22Rv1 (cell line): ENCODE measurements around the gene PTGES3L.

Experiments used
- H3K27ac ChIP-seq: fragments of 450-650 bp; 2 replicates; pipeline ENCODE4 v1.5.1; 2017
- ZFX ChIP-seq: fragments of 450-650 bp; IDR thresholded peaks from 2 replicates; pipeline ENCODE4 v1.6.1; 2017; ENCODE audit warnings: antibody characterized with exemption, borderline replicate concordance
- TF ChIP-seq, protein P1 (sequence below): fragments of 450-650 bp; IDR thresholded peaks from 2 replicates; pipeline ENCODE4 v1.5.1; 2017; ENCODE audit warnings: mild to moderate bottlenecking

PTGES3L gene

DNA sequence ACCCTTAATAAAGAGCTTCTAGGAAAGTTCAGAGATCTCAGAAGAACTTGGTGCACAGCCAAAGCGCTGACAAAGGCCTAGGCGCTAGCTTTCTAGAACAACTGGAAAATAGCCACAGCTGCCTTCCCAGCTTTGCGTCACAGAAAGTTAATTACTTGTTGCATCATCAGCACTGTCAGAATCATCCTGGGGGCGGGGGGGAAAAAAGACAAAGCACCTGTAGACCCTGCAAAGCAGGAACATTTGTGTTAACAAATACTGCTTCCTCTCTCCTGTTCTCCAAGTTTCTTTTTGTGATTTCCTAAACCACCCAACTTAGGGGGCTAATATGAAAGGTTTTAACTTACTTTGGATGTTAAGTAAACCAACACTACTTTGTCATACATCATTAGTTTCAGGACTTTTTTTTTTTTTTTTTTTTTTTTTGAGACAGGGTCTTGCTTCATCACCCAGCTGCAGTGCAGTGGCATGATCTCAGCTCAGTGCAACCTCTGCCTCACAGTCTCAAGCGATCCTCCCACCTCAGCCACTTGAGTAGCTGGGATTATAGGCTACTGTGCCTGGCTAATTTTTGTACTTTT lies 10.8 kb downstream of the PTGES3L start:
- no peak for TF ChIP-seq ZFX
- TF ChIP-seq, protein P1, sequence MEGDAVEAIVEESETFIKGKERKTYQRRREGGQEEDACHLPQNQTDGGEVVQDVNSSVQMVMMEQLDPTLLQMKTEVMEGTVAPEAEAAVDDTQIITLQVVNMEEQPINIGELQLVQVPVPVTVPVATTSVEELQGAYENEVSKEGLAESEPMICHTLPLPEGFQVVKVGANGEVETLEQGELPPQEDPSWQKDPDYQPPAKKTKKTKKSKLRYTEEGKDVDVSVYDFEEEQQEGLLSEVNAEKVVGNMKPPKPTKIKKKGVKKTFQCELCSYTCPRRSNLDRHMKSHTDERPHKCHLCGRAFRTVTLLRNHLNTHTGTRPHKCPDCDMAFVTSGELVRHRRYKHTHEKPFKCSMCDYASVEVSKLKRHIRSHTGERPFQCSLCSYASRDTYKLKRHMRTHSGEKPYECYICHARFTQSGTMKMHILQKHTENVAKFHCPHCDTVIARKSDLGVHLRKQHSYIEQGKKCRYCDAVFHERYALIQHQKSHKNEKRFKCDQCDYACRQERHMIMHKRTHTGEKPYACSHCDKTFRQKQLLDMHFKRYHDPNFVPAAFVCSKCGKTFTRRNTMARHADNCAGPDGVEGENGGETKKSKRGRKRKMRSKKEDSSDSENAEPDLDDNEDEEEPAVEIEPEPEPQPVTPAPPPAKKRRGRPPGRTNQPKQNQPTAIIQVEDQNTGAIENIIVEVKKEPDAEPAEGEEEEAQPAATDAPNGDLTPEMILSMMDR: no peak
- H3K27ac ChIP-seq: no peak overlapping the region

DNA sequence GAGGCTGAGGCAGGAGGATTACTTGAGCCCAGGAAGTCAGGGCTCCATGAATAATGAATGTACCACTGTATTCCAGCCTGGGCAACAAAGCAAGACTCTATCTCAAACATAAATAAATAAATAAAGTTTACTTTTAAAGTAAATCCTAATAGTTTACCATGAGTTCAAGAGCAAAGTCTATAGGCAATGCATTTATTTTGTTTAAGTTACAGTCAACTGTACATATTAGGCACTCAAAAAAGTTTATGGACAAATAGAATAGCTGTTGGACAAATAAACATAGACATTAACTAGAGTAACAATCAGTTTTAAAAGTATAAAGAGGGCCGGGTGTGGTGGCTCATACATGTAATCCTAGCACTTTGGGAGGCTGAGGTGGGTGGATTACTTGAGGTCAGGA lies 12.0 kb downstream of the PTGES3L start:
- H3K27ac ChIP-seq: no peak overlapping the region
- TF ChIP-seq, protein P1: no peak
- no peak for TF ChIP-seq ZFX

DNA sequence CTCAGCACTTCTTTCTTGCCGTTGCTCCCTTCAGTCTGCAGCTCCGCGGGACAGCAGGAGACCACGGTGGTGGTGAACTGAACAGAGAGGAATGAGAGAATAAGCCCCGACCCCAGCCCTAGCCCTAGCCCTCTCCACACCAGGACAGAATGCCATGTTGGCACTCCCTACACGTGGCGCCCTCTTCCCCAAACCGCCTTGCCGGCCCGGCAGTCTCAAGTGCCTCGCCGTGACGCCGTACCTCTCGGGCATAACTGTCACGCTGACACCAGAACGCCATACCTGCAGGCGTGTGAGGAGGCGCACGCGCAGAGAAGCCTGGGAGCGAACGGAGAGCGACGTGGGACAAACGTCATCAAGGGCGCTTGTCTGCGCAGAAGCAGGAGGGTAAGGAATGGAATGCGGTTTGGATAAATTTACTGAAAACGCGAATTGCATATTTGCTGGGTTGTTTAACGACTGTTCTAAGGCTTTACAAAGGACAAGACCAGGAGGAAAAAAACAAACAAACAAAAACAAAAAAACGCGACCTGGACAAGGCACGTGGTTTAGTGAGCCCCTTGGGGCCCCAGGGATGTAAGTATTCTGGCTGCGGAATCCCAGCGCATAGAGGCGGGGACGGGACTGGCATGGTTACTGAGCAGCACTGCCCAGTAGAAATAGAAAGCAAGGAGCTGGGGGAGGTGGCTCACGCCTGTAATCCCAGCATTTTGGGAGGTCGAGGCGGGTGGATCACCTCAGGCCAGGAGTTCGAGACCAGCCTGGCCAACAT lies 15.5 kb downstream of the PTGES3L start, which contains the start of gene AARSD1:
Gene AARSD1, minus strand, starts transcription at position 294 of the 772 bp plus-strand sequence. Its CDS starts 14 bp downstream, at position 280.
- peak within 1 kb of the TSS; percentile 82 for H3K27ac ChIP-seq
- no peak for TF ChIP-seq ZFX
- TF ChIP-seq, protein P1: no peak

DNA sequence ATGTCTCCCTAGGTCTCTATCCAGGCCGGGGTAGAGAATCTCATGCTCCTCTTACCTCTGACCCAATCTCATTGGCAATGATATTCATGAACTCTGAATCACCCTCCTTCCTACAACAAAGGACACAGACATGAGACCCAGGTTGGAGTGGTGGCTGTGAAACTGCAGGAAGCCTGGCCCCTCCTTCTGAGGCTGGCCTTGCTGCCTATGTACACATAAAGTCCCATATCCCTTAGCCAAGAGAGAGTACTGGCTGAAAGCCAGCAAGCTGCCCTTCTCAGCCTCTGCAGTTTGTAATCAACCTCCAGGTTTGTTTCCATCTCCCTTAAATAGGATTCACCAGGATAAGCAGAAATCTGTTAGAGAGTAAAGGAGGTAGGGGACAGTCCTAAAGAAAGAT lies 26.2 kb downstream of the PTGES3L start:
- TF ChIP-seq ZFX: no peak
- TF ChIP-seq, protein P1: no peak

DNA sequence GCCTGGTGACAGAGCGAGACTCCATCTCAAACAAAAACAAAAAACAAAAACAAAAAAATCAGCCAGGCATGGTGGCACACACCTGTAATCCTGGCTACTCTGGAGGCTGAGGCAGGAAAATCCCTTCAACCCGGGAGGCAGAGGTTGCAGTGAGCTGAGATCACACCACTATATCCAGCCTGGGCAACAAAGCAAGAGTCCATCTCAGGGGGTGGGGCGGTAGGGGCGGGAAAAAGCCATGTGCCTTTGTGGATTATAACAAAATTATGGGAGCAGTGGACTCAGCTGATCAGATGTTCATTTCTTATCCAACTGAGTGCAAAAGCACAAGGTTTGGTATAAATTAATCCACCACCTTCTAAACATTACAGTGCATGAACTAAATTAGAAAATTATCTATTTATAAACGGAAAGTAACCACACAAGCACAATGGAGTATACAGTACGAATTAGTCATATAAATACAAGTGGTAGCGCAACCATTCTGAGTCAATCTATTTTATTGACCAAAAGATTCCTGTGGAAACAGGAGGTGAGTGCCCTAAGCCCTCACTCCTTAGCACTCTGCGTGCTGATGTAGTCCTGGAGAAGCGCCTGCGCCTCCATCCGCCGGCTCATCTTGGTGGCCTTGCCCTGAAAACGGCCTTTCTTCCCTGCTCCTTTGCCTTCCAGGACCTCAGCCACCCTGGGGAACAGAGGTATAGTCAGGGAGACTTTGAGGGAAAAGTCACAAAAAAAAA lies 29.7 kb downstream of the PTGES3L start:
- no peak overlapping the region for H3K27ac ChIP-seq
- TF ChIP-seq ZFX: no peak

More for the DNA sequence above, 26.2 kb downstream of the PTGES3L start:
- H3K27ac ChIP-seq: no peak overlapping the region

DNA sequence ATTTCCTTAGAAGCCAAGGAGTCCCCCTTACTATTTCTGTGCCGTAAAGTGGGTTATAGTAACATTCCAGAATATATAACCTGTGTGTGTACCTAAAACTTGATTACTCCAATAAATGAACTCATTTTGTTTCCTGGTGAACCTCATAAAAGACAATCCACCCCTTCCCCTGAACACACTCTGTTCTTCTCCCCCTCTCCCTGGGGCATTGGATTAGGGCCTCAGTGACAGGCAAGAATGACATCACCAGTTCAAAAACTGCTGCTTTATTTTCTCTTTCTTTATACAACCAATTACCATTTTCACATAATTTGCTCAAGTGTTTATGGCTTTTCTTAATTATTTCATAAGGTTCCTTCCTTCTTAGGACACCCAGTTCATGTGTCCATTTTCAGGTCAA lies 33.1 kb downstream of the PTGES3L start:
- H3K27ac ChIP-seq: no peak overlapping the region
- TF ChIP-seq ZFX: no peak
- TF ChIP-seq, protein P1: no peak

DNA sequence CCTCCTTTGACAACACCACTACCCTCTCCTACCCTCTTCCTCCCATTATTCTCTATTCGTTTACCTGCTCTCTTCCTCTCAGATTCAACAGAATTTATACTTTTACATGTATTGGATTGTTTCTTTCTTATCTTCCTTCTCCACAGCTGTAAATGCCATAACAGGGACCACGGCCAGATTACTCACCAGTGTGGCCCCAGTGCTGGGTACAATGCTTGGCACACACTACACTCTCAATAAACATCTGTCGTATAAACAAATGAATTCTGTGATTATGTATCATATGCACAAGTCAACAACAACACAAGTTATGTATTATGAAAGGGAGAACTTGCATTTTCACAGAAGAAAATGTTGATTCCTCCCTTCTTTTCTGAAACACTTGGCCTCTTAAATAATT lies 35.7 kb downstream of the PTGES3L start:
- no peak overlapping the region for H3K27ac ChIP-seq
- TF ChIP-seq, protein P1: no peak
- no peak for TF ChIP-seq ZFX
